GM12878 (cell line): ENCODE results near the gene CLCN2. TPM values are rescaled to one million over a fixed set of nuclear protein-coding genes. Genes with fewer than 3 reads are reported as not detected.

ENCODE experiments used
- ATAC-seq: fragments of 200-7000 bp; cut with Tn5 transposase; 3 replicates; pipeline ENCODE4 v1.9.1; 2020; ENCODE audit warnings: mild to moderate bottlenecking, moderate library complexity
- BruUV-seq: library from RNA; stranded (reverse); fragments of 400-500 nt; replicated peaks from 2 replicates; lab custom pipeline; 2021; lab: Mats Ljungman, UMichigan
- CTCF ChIA-PET: fragments of 300-600 bp; sonication (Branson Sonifier 250); formaldehyde crosslinking; extraction: SDS; loops from one replicate; lab custom pipeline; 2021; ENCODE audit warnings: inconsistent platforms; lab: Yijun Ruan, JAX
- POLR2A ChIA-PET: fragments of 350-600 bp; formaldehyde crosslinking; extraction: SDS; loops from one replicate; lab custom pipeline; 2021; ENCODE audit warnings: inconsistent platforms; lab: Charles Lee
- RAD21 ChIA-PET: fragments of 300-600 bp; sonication (Branson Sonifier 250); formaldehyde crosslinking; loops from one replicate; lab custom pipeline; 2023; ENCODE audit warnings: antibody characterized with exemption; ENCODE audit not compliant: unreplicated experiment; lab: Charles Lee
- SMC1A ChIA-PET: fragments of 300-600 bp; sonication (Branson Sonifier 250); formaldehyde crosslinking; loops from one replicate; lab custom pipeline; 2023; ENCODE audit not compliant: unreplicated experiment, uncharacterized antibody; lab: Charles Lee
- DNase-seq: peaks from one replicate; pipeline ENCODE4 v3.0.0-alpha.2; 2011; ENCODE audit warnings: low read depth, low spot score
- FAIRE-seq: peaks from 3 replicates; lab custom pipeline; 2011; peaks lifted over from hg19 to GRCh38; lab: Jason Lieb, UNC
- H2AFZ ChIP-seq: 2 replicates; pipeline ENCODE4 v1.6.0; 2011; ENCODE audit warnings: low read depth, low read length, control low read depth; ENCODE audit not compliant: control insufficient read depth
- H3K27ac ChIP-seq: 2 replicates; pipeline ENCODE4 v1.5.1; 2011; ENCODE audit warnings: control low read depth; ENCODE audit not compliant: control insufficient read depth, insufficient read depth
- H3K27me3 ChIP-seq, 2 experiments: replicated peaks in 1 of 2; 2 replicates each; pipeline versions ENCODE4 v1.6.0 to v1.6.1; 2011; ENCODE audit warnings: low read length in 1 of 2; ENCODE audit not compliant: control insufficient read depth in 2 of 2, insufficient read depth in 2 of 2
- H3K36me3 ChIP-seq, 2 experiments: 2 replicates each; pipeline ENCODE4 v1.5.1; 2011; ENCODE audit warnings: low read length in 1 of 2; ENCODE audit not compliant: control insufficient read depth in 2 of 2, insufficient read depth in 2 of 2
- H3K4me1 ChIP-seq: 2 replicates; pipeline ENCODE4 v1.6.1; 2011; ENCODE audit warnings: mild to moderate bottlenecking, low read length, moderate library complexity, mixed read lengths; ENCODE audit not compliant: control insufficient read depth, insufficient read depth
- H3K4me2 ChIP-seq: 2 replicates; pipeline ENCODE4 v1.6.0; 2011; ENCODE audit warnings: control low read depth; ENCODE audit not compliant: control insufficient read depth, insufficient read depth
- H3K4me3 ChIP-seq: fragments of 200-600 bp; sonication (generic); 2 replicates; pipeline ENCODE4 v1.5.1; 2016
- H3K79me2 ChIP-seq: 2 replicates; pipeline ENCODE4 v1.6.0; 2011; ENCODE audit warnings: low read length; ENCODE audit not compliant: control insufficient read depth, insufficient read depth
- H3K9ac ChIP-seq: 2 replicates; pipeline ENCODE4 v1.8.0; 2011; ENCODE audit warnings: low read length, control low read depth, mixed read lengths; ENCODE audit not compliant: control insufficient read depth, insufficient read depth
- H3K9me3 ChIP-seq: replicated peaks from 3 replicates; pipeline ENCODE4 v1.5.1; 2011; ENCODE audit warnings: mild to moderate bottlenecking, low read length; ENCODE audit not compliant: control insufficient read depth, insufficient read depth
- H4K20me1 ChIP-seq: 2 replicates; pipeline ENCODE4 v1.6.0; 2011; ENCODE audit not compliant: control insufficient read depth, insufficient read depth
- ETV6 ChIP-seq, 2 experiments: fragments of 450-650 bp in 1 of 2; IDR thresholded peaks in 1 of 2; conservative IDR thresholded peaks in 1 of 2; 2 replicates each; pipeline ENCODE4 v1.6.1; 2014; ENCODE audit warnings: antibody characterized with exemption in 1 of 2, borderline replicate concordance in 1 of 2, low read depth in 1 of 2, mild to moderate bottlenecking in 1 of 2, moderate library complexity in 1 of 2
- EZH2 ChIP-seq: IDR thresholded peaks from 2 replicates; pipeline ENCODE4 v1.6.1; 2012; ENCODE audit warnings: low read depth, mild to moderate bottlenecking, control low read depth, inconsistent platforms, low read length, borderline replicate concordance; ENCODE audit not compliant: control insufficient read depth
- HDGF ChIP-seq: fragments of 450-650 bp; IDR thresholded peaks from 2 replicates; pipeline ENCODE4 v1.6.1; 2016; ENCODE audit warnings: antibody characterized with exemption
- IKZF1 ChIP-seq: fragments of 450-650 bp; conservative IDR thresholded peaks from 2 replicates; pipeline ENCODE4 v1.6.1; 2017; ENCODE audit warnings: antibody characterized with exemption, mild to moderate bottlenecking
- IKZF2 ChIP-seq, 2 experiments: fragments of 450-650 bp; IDR thresholded peaks; 2 replicates each; pipeline ENCODE4 v1.6.1; 2017; ENCODE audit warnings: mild to moderate bottlenecking in 2 of 2, moderate library complexity in 2 of 2
- MEF2B ChIP-seq: fragments of 450-650 bp; IDR thresholded peaks from 2 replicates; pipeline ENCODE4 v1.6.1; 2018; ENCODE audit warnings: mild to moderate bottlenecking, moderate library complexity; ENCODE audit not compliant: partially characterized antibody, poor library complexity, severe bottlenecking
- POLR2A ChIP-seq: IDR thresholded peaks from 2 replicates; pipeline ENCODE4 v1.6.1; 2011; ENCODE audit warnings: low read depth, mild to moderate bottlenecking, low read length
- POU2F2 ChIP-seq: IDR thresholded peaks from 3 replicates; pipeline ENCODE4 v1.6.1; 2011; ENCODE audit warnings: low read depth, mild to moderate bottlenecking, low read length, borderline replicate concordance
- SIN3A ChIP-seq: IDR thresholded peaks from 2 replicates; pipeline ENCODE4 v1.6.1; 2012; ENCODE audit warnings: low read depth, low read length, improper control_type of control experiment
- SP1 ChIP-seq: IDR thresholded peaks from one replicate; pipeline ENCODE4 v1.6.1; 2011; ENCODE audit warnings: low read depth, low read length
- ZBTB11 ChIP-seq: fragments of 450-650 bp; formaldehyde crosslinking; IDR thresholded peaks from 2 replicates; pipeline ENCODE4 v1.5.0; 2022; ENCODE audit warnings: mild to moderate bottlenecking, missing genetic modification characterization
- in situ Hi-C: fragments of 300-500 bp; cut with MboI; formaldehyde crosslinking; loops from 9 replicates; pipeline ENCODE4 v1.14.3; 2018; ENCODE audit warnings: mixed read lengths
- intact Hi-C: fragments of 100-400 bp; cut with micrococcal nuclease; formaldehyde crosslinking; loops from one replicate; pipeline ENCODE4 v1.14.2; 2022; ENCODE audit not compliant: unreplicated experiment
- polyA plus RNA-seq, 11 experiments: library from polyadenylated mRNA; depleted of rRNA in 4 of 11; unstranded in 6 of 11; stranded (reverse) in 5 of 11; fragments of >200 nt; fragmentation: Nextera tagmentation in 4 of 11; fragmentation: Illumina TruSeq in 1 of 11; extraction: Ambion mirVana in 4 of 11; extraction: Trizol in 1 of 11; gene quantifications; 1 replicate in 1 of 11; 2 replicates in 10 of 11; pipeline versions ENCODE4 v1.2.1 to v1.2.3, GENCODE V29; 2011 to 2016; ENCODE audit warnings: inconsistent platforms in 2 of 11, missing spikeins in 2 of 11, low read depth in 1 of 11
- total RNA-seq, 4 experiments: library from RNA; depleted of rRNA in 3 of 4; stranded (reverse); fragments of >200 nt in 3 of 4; fragmentation: Illumina TruSeq in 1 of 4; extraction: Trizol in 1 of 4; gene quantifications; 2 replicates each; pipeline versions ENCODE4 v1.2.1 to v1.2.3, GENCODE V29; 2013 to 2021
- TF ChIP-seq, protein P1 (sequence below): IDR thresholded peaks from 2 replicates; pipeline ENCODE4 v1.6.1; 2011; ENCODE audit warnings: low read depth, mild to moderate bottlenecking, low read length, moderate library complexity, borderline replicate concordance; ENCODE audit errors: extremely low read depth
- TF ChIP-seq, protein P2 (sequence below): IDR thresholded peaks from 2 replicates; pipeline ENCODE4 v1.6.1; 2011; ENCODE audit warnings: borderline replicate concordance, low read depth, mild to moderate bottlenecking, moderate library complexity, low read length; ENCODE audit not compliant: insufficient read depth, poor library complexity, severe bottlenecking

The CLCN2 gene
- total and polyA plus RNA-seq, 10 of the 15 experiments (the other 5 are each of a cell fraction or from before 2014, with no cell fraction given): 0.13 to 2.6 (median 0.85) TPM; not detected in 1

DNA sequence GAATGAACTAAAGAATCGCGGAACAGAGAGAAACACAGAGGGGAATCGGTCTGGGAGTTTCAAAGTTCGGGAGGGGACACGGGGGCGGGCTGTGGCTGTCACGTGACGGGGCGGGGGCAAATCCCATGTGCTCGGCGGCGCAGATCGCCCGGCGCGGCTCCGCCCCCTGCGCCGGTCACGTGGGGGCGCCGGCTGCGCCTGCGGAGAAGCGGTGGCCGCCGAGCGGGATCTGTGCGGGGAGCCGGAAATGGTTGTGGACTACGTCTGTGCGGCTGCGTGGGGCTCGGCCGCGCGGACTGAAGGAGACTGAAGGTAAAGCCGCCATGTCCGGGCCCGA is 47.1 kb downstream of the CLCN2 start, which contains the start of gene EIF4G1 (continued):
- TF ChIP-seq, protein P1, sequence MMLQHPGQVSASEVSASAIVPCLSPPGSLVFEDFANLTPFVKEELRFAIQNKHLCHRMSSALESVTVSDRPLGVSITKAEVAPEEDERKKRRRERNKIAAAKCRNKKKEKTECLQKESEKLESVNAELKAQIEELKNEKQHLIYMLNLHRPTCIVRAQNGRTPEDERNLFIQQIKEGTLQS: peak; percentile 96
- peak; percentile 58; the same call in 1 of the 3 replicates for TF ChIP-seq POU2F2
- TF ChIP-seq POLR2A: peak; percentile 86
- TF ChIP-seq SIN3A: no peak
- TF ChIP-seq HDGF: no peak
- peak; percentile 60; the same call in 1 of the 2 replicates for TF ChIP-seq IKZF1
- TF ChIP-seq SP1: peak; percentile 58
- no peak for TF ChIP-seq IKZF2 (IDR thresholded peaks at IDR 0.05)

DNA sequence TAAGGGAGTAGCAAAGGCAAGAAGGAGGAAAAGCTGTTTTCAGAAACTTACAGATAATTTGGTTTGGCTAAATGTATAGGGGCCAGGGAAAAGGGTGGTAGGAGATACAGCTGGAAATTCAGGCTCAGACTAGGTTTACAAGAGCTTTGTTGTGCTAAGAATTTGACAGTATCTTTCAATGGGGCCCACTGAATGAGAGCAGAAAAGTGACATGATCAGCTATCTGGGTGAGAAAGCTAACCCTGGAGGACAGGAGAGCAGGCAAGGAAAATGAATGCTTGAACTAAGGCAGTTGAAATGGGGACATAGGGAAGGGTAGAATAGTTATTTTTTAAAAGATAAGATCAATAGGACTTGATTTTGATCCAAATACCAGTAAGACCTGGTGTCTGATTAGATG is 49.8 kb downstream of the CLCN2 start:
- Histone ChIP-seq H4K20me1 (peaks cover 7% of the 10 kb centered on the region), H3K27ac (no peak overlapping the region), H3K4me2 (no peak overlapping the region), H3K4me1 (0 out of 2 replicates have a peak, but pooled peaks cover 2% of the 10 kb centered on the region), H3K9me3 (no peaks in the 10 kb centered on the region), H3K79me2 (peaks cover 21% of the 10 kb centered on the region), H3K27me3 (no peaks in the 10 kb centered on the region), H3K36me3 (peaks cover 5 to 6% of the 10 kb centered on the region in 2 experiments), H3K4me3 (no peak overlapping the region), H2AFZ (no peak overlapping the region), H3K9ac (no peak overlapping the region)
- no TSS peak for BruUV-seq
- ChIA-PET POLR2A (interaction anchor here (0.6 to 0.8 kb wide), 2 partner anchors 143 to 154 kb away, joined by 3 read pairs; no protein-coding TSS in a partner anchor), RAD21 (no interaction called here), SMC1A (no interaction called here), CTCF (interaction anchor here (0.8 kb wide), 1 partner anchor 11 kb away, joined by 6 read pairs; no protein-coding TSS in a partner anchor)
- intact Hi-C loops: no loop called here
- TF ChIP-seq ZBTB11 (CRISPR knock-in tag) (no peak), MEF2B (no peak), ETV6 (conservative IDR thresholded peaks at IDR 0.05 in 1 of 2, IDR thresholded peaks at IDR 0.05 in 1 of 2; ENCODE audit: borderline replicate concordance in 1 of 2, low read depth in 1 of 2) (no peak), EZH2 (no peak)
- TF ChIP-seq, protein P2, sequence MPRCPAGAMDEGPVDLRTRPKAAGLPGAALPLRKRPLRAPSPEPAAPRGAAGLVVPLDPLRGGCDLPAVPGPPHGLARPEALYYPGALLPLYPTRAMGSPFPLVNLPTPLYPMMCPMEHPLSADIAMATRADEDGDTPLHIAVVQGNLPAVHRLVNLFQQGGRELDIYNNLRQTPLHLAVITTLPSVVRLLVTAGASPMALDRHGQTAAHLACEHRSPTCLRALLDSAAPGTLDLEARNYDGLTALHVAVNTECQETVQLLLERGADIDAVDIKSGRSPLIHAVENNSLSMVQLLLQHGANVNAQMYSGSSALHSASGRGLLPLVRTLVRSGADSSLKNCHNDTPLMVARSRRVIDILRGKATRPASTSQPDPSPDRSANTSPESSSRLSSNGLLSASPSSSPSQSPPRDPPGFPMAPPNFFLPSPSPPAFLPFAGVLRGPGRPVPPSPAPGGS: no peak
- in situ Hi-C loops: no loop called here
- ATAC-seq: no peak
- no peak for FAIRE-seq
- no peak for DNase-seq
